ENCODE measurements around the gene UMAD1.

DNA sequence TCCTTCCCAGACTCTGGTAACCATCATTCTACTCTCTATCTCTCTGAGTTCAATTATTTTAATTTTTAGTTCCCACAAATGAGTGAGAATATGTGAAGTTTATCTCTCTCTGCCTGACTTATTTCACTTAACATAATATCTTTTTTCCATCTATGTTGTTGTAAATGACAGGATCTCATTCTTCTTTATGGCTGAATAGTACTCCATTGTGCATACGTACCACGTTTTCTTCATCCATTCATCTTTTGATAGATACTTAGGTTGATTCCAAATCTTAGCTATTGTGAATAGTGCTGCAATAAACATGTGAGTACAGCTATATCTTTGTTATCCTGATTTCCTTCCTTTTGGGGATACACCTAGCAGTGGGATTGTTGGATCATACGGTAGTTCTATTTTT lies 54.0 kb downstream of the UMAD1 start:
- TF ChIP-seq ISL1 (CRISPR knock-in tag; IDR thresholded peaks at IDR 0.05), result no peak
- TF ChIP-seq, protein P1, sequence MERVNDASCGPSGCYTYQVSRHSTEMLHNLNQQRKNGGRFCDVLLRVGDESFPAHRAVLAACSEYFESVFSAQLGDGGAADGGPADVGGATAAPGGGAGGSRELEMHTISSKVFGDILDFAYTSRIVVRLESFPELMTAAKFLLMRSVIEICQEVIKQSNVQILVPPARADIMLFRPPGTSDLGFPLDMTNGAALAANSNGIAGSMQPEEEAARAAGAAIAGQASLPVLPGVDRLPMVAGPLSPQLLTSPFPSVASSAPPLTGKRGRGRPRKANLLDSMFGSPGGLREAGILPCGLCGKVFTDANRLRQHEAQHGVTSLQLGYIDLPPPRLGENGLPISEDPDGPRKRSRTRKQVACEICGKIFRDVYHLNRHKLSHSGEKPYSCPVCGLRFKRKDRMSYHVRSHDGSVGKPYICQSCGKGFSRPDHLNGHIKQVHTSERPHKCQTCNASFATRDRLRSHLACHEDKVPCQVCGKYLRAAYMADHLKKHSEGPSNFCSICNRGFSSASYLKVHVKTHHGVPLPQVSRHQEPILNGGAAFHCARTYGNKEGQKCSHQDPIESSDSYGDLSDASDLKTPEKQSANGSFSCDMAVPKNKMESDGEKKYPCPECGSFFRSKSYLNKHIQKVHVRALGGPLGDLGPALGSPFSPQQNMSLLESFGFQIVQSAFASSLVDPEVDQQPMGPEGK (CRISPR knock-in tag; IDR thresholded peaks at IDR 0.05; ENCODE audit: borderline replicate concordance), result no peak
- TF ChIP-seq ZNF70 (CRISPR knock-in tag; IDR thresholded peaks at IDR 0.05), result no peak
- TF ChIP-seq CREB5 (CRISPR knock-in tag; IDR thresholded peaks at IDR 0.05; ENCODE audit: low read depth), result no peak
- TF ChIP-seq ZFP3 (CRISPR knock-in tag; IDR thresholded peaks at IDR 0.05), result no peak
- no peak for TF ChIP-seq OSR1 (CRISPR knock-in tag; IDR thresholded peaks at IDR 0.05)
- TF ChIP-seq ZNF565 (CRISPR knock-in tag; conservative IDR thresholded peaks at IDR 0.05; ENCODE audit: low read depth), result no peak
- TF ChIP-seq SNAI2 (CRISPR knock-in tag; IDR thresholded peaks at IDR 0.05), result no peak
- no peak for TF ChIP-seq PPARA (CRISPR knock-in tag; IDR thresholded peaks at IDR 0.05; ENCODE audit: borderline replicate concordance)
- no peak for TF ChIP-seq RARB (CRISPR knock-in tag; IDR thresholded peaks at IDR 0.05)
- no peak for TF ChIP-seq TCF4 (CRISPR knock-in tag; IDR thresholded peaks at IDR 0.05; ENCODE audit: borderline replicate concordance)

All from SK-N-SH treated with all-trans-retinoic acid at 6 μM for 48 hours (cell line).